ENCODE results near the gene MAN2A1.
A peak's percentile ranks its signal among the peaks of the same experiment; 100 is the strongest.

The MAN2A1 gene

GRCh38 chr5:109900911-109901627 lies 211.3 kb downstream of the MAN2A1 start:
- no peak overlapping the region for H3K9ac ChIP-seq (ENCODE audit: low read length)
- no peaks in the 10 kb centered on the region for H3K36me3 ChIP-seq (replicated peaks; ENCODE audit: insufficient read depth, low read length)

GRCh38 chr5:109901628-109901981 lies 211.9 kb downstream of the MAN2A1 start:
- no peak for TF ChIP-seq EZH2 (optimal IDR thresholded peaks at IDR 0.05; ENCODE audit: low read depth, low read length)
- no peak for TF ChIP-seq EZH2phosphoT487 (IDR thresholded peaks at IDR 0.05; ENCODE audit: low read length)
- TF ChIP-seq CTCF (IDR thresholded peaks at IDR 0.05; ENCODE audit: low read length): no peak
- Histone ChIP-seq H3K9me2 (replicated peaks; ENCODE audit: insufficient read depth, low read length) (no peaks in the 10 kb centered on the region), H3K36me3 (replicated peaks; ENCODE audit: insufficient read depth, low read length) (no peaks in the 10 kb centered on the region), H2AFZ (ENCODE audit: low read length) (no peak overlapping the region), H3K27ac (ENCODE audit: low read length) (peak overlapping the region; percentile 15; the same call in 1 of the 2 replicates), H3K9ac (ENCODE audit: low read length) (no peak overlapping the region), H3K4me1 (ENCODE audit: low read length) (peaks cover 34% of the 10 kb centered on the region), H3K79me2 (ENCODE audit: low read length) (no peaks in the 10 kb centered on the region), H3K4me3 (ENCODE audit: low read length) (no peak overlapping the region), H4K20me1 (ENCODE audit: insufficient read depth, low read length) (no peaks in the 10 kb centered on the region), H3K9me3 (replicated peaks; ENCODE audit: insufficient read depth, low read length) (no peaks in the 10 kb centered on the region), H3F3A (ENCODE audit: insufficient read depth, low read length) (no peaks in the 10 kb centered on the region), H3K27me3 (replicated peaks; ENCODE audit: insufficient read depth, low read length) (no peaks in the 10 kb centered on the region), H3K4me2 (ENCODE audit: low read depth, low read length) (peak overlapping the region; percentile 42; the same call in 1 of the 2 replicates)
- peak; percentile 34 for DNase-seq

More at GRCh38 chr5:109900911-109901627, 211.3 kb downstream of the MAN2A1 start:
- Histone ChIP-seq H3K27me3 (replicated peaks; ENCODE audit: insufficient read depth, low read length) (no peaks in the 10 kb centered on the region), H3K79me2 (ENCODE audit: low read length) (no peaks in the 10 kb centered on the region), H4K20me1 (ENCODE audit: insufficient read depth, low read length) (no peaks in the 10 kb centered on the region), H3K9me3 (replicated peaks; ENCODE audit: insufficient read depth, low read length) (no peaks in the 10 kb centered on the region), H3K4me3 (ENCODE audit: low read length) (no peak overlapping the region), H3K4me2 (ENCODE audit: low read depth, low read length) (peak overlapping the region; percentile 42; the same call in 1 of the 2 replicates), H2AFZ (ENCODE audit: low read length) (no peak overlapping the region), H3K4me1 (ENCODE audit: low read length) (peaks cover 34% of the 10 kb centered on the region), H3K9me2 (replicated peaks; ENCODE audit: insufficient read depth, low read length) (no peaks in the 10 kb centered on the region), H3F3A (ENCODE audit: insufficient read depth, low read length) (no peaks in the 10 kb centered on the region), H3K27ac (ENCODE audit: low read length) (peak overlapping the region; percentile 15; the same call in 1 of the 2 replicates)
- peak; percentile 38 for DNase-seq
- TF ChIP-seq CTCF (IDR thresholded peaks at IDR 0.05; ENCODE audit: low read length) (no peak), EZH2 (optimal IDR thresholded peaks at IDR 0.05; ENCODE audit: low read depth, low read length) (no peak), EZH2phosphoT487 (IDR thresholded peaks at IDR 0.05; ENCODE audit: low read length) (no peak)

GRCh38 chr5:109903061-109903460 lies 213.3 kb downstream of the MAN2A1 start:
- Histone ChIP-seq H3K4me3 (ENCODE audit: low read length) (no peak overlapping the region), H3K4me1 (ENCODE audit: low read length) (peaks cover 33% of the 10 kb centered on the region), H2AFZ (ENCODE audit: low read length) (no peak overlapping the region), H3K4me2 (ENCODE audit: low read depth, low read length) (no peak overlapping the region), H3K9me2 (replicated peaks; ENCODE audit: insufficient read depth, low read length) (no peaks in the 10 kb centered on the region), H4K20me1 (ENCODE audit: insufficient read depth, low read length) (no peaks in the 10 kb centered on the region), H3K27me3 (replicated peaks; ENCODE audit: insufficient read depth, low read length) (no peaks in the 10 kb centered on the region), H3K27ac (ENCODE audit: low read length) (no peak overlapping the region), H3K9me3 (replicated peaks; ENCODE audit: insufficient read depth, low read length) (no peaks in the 10 kb centered on the region), H3K79me2 (ENCODE audit: low read length) (no peaks in the 10 kb centered on the region), H3K36me3 (replicated peaks; ENCODE audit: insufficient read depth, low read length) (no peaks in the 10 kb centered on the region), H3F3A (ENCODE audit: insufficient read depth, low read length) (no peaks in the 10 kb centered on the region), H3K9ac (ENCODE audit: low read length) (no peak overlapping the region)
- TF ChIP-seq EZH2phosphoT487 (IDR thresholded peaks at IDR 0.05; ENCODE audit: low read length) (no peak), EZH2 (optimal IDR thresholded peaks at IDR 0.05; ENCODE audit: low read depth, low read length) (no peak), CTCF (IDR thresholded peaks at IDR 0.05; ENCODE audit: low read length) (no peak)
- DNase-seq: no peak

Measured in MM.1S (cell line).